Bronchial epithelial cell (primary cell): ENCODE results near the gene SAMD13. TPM values are rescaled to one million over a fixed set of nuclear protein-coding genes. Genes with fewer than 3 reads are reported as not detected.

Source experiments
- DNase-seq: peaks from one replicate; pipeline ENCODE4 v3.0.0-alpha.2; 2010; ENCODE audit warnings: low read depth
- FAIRE-seq: peaks from 2 replicates; lab custom pipeline; 2011; peaks lifted over from hg19 to GRCh38; lab: Jason Lieb, UNC
- H3K27me3 ChIP-seq: 2 replicates; pipeline ENCODE4 v1.5.1; 2011; ENCODE audit warnings: low read length; ENCODE audit not compliant: control insufficient read depth, insufficient read depth
- H3K36me3 ChIP-seq: 2 replicates; pipeline ENCODE4 v1.5.1; 2011; ENCODE audit warnings: low read length; ENCODE audit not compliant: control insufficient read depth, insufficient read depth
- H3K4me3 ChIP-seq: 2 replicates; pipeline ENCODE4 v1.5.1; 2011; ENCODE audit warnings: mild to moderate bottlenecking, low read depth, low read length, control low read depth
- CTCF ChIP-seq: IDR thresholded peaks from 2 replicates; pipeline ENCODE4 v1.5.1; 2011; ENCODE audit warnings: mild to moderate bottlenecking, moderate library complexity, low read length, control low read depth, inconsistent platforms; ENCODE audit not compliant: insufficient read depth, severe bottlenecking
- total RNA-seq: library from RNA; depleted of rRNA; stranded (reverse); fragments of >200 nt; gene quantifications from 2 replicates; pipeline ENCODE4 v1.2.1, GENCODE V29; 2014

The SAMD13 gene
- total RNA-seq, 1 donor from 2014 or later = 0.26 TPM

GRCh38 chr1:84368441-84368840 is 66.9 kb downstream of the SAMD13 start:
- no peak for FAIRE-seq
- no peak for DNase-seq

GRCh38 chr1:84370266-84370665 is 68.8 kb downstream of the SAMD13 start:
- Histone ChIP-seq H3K36me3 (no peaks in the 10 kb centered on the region), H3K4me3 (no peak overlapping the region), H3K27me3 (no peaks in the 10 kb centered on the region)
- FAIRE-seq (no peak), DNase-seq (no peak)
- TF ChIP-seq CTCF = no peak

More at GRCh38 chr1:84368441-84368840, 66.9 kb downstream of the SAMD13 start:
- Histone ChIP-seq H3K27me3 (no peaks in the 10 kb centered on the region), H3K4me3 (no peak overlapping the region), H3K36me3 (no peaks in the 10 kb centered on the region)
- TF ChIP-seq CTCF = no peak

GRCh38 chr1:84370831-84371394 is 69.4 kb downstream of the SAMD13 start:
- FAIRE-seq = no peak
- H3K27me3 ChIP-seq = no peaks in the 10 kb centered on the region
- no peaks in the 10 kb centered on the region for H3K36me3 ChIP-seq
- H3K4me3 ChIP-seq = no peak overlapping the region
- peak; percentile 55 for DNase-seq
- no peak for TF ChIP-seq CTCF

- Histone ChIP-seq H3K27me3 (no peaks in the 10 kb centered on the region), H3K4me3 (no peak overlapping the region), H3K36me3 (no peaks in the 10 kb centered on the region)
- DNase-seq = no peak
- FAIRE-seq = no peak
- no peak for TF ChIP-seq CTCF
Measured at GRCh38 chr1:84373436-84374141, 72.1 kb downstream of the SAMD13 start.

GRCh38 chr1:84374991-84375696 is 73.6 kb downstream of the SAMD13 start:
- no peak for DNase-seq
- TF ChIP-seq CTCF = no peak
- Histone ChIP-seq H3K36me3 (no peaks in the 10 kb centered on the region), H3K27me3 (no peaks in the 10 kb centered on the region), H3K4me3 (no peak overlapping the region)
- no peak for FAIRE-seq
